NT2/D1 (cell line): Measurements from ENCODE around the gene FGFR3.

Source experiments
- DNase-seq: peaks from one replicate; pipeline ENCODE4 v3.0.0-alpha.2; 2011; ENCODE audit warnings: low read depth, low spot score
- H3K27me3 ChIP-seq: 2 replicates; pipeline ENCODE4 v1.6.0; 2011; ENCODE audit warnings: mild to moderate bottlenecking; ENCODE audit not compliant: insufficient read length, insufficient read depth
- H3K36me3 ChIP-seq: 2 replicates; pipeline ENCODE4 v1.6.1; 2011; ENCODE audit warnings: mild to moderate bottlenecking, low read length, mixed read lengths; ENCODE audit not compliant: insufficient read depth, insufficient read length
- H3K4me1 ChIP-seq: 2 replicates; pipeline ENCODE4 v1.5.1; 2011; ENCODE audit not compliant: insufficient read depth, insufficient read length
- H3K4me3 ChIP-seq: 2 replicates; pipeline ENCODE4 v1.5.1; 2011; ENCODE audit warnings: low read depth; ENCODE audit not compliant: insufficient read length
- H3K9ac ChIP-seq: 2 replicates; pipeline ENCODE4 v1.6.0; 2011; ENCODE audit warnings: low read depth; ENCODE audit not compliant: insufficient read length
- H3K9me3 ChIP-seq: 2 replicates; pipeline ENCODE4 v1.5.1; 2011; ENCODE audit warnings: mild to moderate bottlenecking, low read length; ENCODE audit not compliant: insufficient read depth
- SUZ12 ChIP-seq: IDR thresholded peaks from 2 replicates; pipeline ENCODE4 v1.6.1; 2011; ENCODE audit not compliant: insufficient read length, insufficient read depth; ENCODE audit errors: extremely low read depth
- YY1 ChIP-seq: IDR thresholded peaks from 2 replicates; pipeline ENCODE4 v1.6.1; 2011; ENCODE audit not compliant: insufficient read length, insufficient read depth
- ZNF274 ChIP-seq: IDR thresholded peaks from 2 replicates; pipeline ENCODE4 v1.6.1; 2011; ENCODE audit warnings: mild to moderate bottlenecking, low read depth, low read length

FGFR3 gene

DNA sequence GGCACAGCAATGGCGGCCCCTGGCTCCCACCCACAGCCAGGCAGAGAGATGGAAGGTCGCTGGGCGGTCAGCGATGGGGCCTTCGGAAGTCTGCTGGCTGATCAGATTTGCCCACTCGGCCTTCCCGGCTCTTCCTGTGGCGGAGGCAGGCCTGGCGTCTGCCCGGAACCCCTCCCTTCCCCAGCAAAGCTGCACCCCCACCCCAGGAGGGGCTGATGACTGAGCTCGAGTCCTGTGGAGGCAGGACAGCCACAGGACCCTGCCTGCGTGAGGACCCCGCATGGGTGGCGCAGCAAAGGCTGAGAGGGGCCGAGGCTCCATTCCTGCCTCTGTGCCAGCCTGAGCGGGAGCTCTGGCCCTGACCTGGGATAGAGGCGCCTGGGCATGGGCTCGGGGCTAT, 37.0 kb upstream of the FGFR3 start:
- Histone ChIP-seq H3K27me3 (no peaks in the 10 kb centered on the region), H3K36me3 (no peaks in the 10 kb centered on the region), H3K4me1 (peaks cover 56% of the 10 kb centered on the region), H3K9ac (no peak overlapping the region), H3K9me3 (no peaks in the 10 kb centered on the region), H3K4me3 (no peak overlapping the region)
- DNase-seq: no peak
- TF ChIP-seq SUZ12 (no peak), ZNF274 (no peak), YY1 (no peak)

DNA sequence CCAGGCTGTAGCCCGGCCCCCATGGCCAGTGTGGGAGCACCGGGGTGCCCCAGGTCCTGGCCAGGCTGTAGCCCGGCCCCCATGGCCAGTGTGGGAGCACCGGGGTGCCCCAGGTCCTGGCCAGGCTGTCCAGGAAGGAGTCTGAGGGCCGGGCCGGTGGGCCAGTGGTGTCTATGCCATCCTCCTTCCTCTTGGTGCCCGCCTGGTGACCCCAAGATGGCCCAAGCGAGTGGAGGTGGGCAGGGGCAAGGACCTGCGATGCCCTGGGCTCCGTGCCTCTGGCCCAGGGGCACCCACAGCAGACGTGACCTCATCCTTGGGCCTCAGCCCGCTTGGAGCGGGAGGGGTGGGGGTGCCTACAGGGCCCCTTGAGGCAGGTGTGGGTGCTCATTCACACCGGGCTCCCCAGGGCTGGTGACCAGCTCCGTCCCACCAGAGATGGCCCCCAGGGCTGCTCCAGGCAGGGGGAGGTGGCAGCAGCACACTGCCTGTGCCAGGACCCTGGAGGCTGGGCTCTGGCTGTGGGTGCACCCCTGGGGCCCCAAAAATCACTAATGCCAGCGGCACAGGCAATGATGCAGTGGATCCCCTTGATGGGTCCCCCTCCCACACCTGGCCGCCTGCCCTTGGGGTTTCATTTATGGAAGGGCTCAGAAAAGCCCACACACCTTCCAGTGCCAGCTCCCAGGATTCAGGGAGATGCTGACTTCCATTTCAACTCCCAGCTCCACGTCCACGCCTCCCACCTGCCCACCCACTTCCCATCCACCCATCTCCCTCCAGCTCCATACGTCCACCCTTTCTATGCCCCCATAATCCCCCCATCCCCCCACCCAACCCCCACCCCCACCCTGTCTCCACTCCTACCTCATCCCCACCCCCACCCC, 36.0 kb upstream of the FGFR3 start:
- DNase-seq: no peak
- H3K4me1 ChIP-seq: peaks cover 46% of the 10 kb centered on the region
- no peak for TF ChIP-seq SUZ12
- TF ChIP-seq YY1: no peak
- TF ChIP-seq ZNF274: no peak

DNA sequence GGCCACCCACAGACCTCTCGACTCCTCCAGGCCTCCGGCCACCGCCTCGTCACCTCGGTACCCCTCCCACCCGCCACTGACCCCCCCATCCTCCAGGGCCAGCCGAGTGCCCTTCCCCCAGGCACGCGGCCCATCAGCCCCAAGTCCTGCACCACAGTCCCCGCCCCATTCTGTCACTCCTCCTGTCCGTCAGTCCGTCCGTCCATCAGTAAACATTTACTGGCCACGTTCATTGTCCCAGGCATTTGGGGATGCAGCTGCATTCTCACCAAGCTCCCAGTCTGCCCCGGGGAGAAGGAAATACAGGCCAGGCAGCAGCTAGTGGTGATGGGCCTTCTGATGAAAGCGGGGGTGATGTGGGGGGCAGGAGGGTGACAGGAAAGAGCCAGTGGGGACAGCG, 35.3 kb upstream of the FGFR3 start:
- Histone ChIP-seq H3K27me3 (peaks cover 5% of the 10 kb centered on the region), H3K9me3 (no peaks in the 10 kb centered on the region), H3K9ac (peak overlapping the region; percentile 3), H3K36me3 (no peaks in the 10 kb centered on the region), H3K4me1 (peaks cover 47% of the 10 kb centered on the region), H3K4me3 (no peak overlapping the region)
- DNase-seq: no peak
- no peak for TF ChIP-seq YY1
- TF ChIP-seq ZNF274: no peak
- no peak for TF ChIP-seq SUZ12

More for the DNA sequence above, 36.0 kb upstream of the FGFR3 start:
- H3K9ac ChIP-seq: peak overlapping the region; percentile 21
- peaks cover under 1% of the 10 kb centered on the region for H3K27me3 ChIP-seq
- H3K4me3 ChIP-seq: no peak overlapping the region
- no peaks in the 10 kb centered on the region for H3K9me3 ChIP-seq
- H3K36me3 ChIP-seq: no peaks in the 10 kb centered on the region

DNA sequence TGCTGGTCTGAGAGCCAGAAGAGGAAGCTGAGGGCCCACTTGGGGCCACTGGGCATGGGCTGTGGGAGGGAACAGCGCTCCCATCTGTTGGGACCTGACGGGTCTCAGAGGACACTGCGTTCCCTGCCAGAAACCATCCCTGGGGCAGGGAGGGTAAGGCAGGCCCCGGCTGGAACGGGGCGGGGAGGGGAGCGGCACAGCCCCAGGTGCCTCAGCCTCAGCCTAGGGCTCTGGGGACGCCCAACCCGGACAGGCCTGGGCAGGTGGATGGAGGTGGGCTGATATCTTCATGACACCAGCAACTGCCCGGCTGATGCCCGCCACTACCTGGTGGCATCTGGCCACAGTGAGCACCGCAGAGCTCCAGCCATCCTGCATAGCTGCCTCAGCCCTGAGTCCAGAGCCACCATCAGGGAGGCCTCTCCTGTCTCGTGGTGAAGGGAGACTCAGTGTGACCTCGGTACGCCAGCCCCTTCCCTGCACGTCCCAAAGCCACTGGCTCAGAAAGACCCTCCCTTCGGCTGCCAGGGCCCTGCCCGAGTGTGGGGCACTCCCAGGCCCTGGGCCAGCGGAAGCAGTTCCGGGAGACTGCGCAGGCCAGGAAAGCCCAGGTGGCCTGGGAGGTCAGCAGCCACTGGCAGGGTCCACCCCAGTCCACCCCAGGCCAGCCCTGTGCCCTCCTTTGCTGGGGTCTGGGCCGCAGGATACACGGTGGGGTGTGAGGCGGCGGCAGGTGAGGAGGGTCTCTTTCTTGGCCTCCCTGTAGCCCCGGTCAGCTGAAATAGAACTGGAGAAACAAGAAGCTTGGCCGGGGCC, 34.6 kb upstream of the FGFR3 start:
- Histone ChIP-seq H3K27me3 (peaks cover 5% of the 10 kb centered on the region), H3K9me3 (no peaks in the 10 kb centered on the region), H3K4me1 (peaks cover 49% of the 10 kb centered on the region), H3K9ac (peak overlapping the region; percentile 3), H3K36me3 (no peaks in the 10 kb centered on the region), H3K4me3 (no peak overlapping the region)
- DNase-seq: no peak
- TF ChIP-seq YY1 (no peak), ZNF274 (no peak), SUZ12 (no peak)

DNA sequence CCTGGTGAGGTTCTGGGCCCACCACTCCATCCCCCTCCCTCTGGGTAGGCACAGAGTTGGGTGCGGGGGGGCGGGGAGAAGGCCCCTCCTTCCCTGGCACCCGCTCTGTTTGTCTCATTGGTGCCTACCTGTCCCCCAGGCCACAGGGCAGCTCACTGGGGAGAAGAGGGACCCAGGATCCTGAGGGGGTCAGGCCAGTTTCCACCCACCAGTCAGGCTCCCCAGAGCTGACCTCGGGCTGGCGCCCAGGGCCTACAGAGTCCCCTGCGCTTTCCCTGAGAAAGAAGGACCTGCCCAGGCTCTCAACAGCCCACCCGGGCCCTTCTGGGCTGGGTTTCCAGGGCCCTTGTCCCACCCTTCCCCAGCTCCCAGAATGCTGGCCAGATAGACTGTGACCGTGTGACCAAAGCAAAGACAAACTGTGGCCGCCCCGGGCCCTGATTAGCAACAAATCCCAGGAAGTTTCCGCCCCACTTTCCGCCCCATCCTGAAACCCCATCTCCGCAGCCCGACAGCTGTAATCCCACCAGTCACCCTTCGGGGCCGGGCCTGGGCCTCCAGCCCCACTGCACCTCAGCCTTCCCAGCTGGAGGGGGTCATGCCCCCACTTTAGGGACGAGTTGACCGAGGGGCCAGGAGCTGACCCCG, 33.8 kb upstream of the FGFR3 start:
- peaks cover 46% of the 10 kb centered on the region for H3K4me1 ChIP-seq
- H3K9ac ChIP-seq: no peak overlapping the region
- no peaks in the 10 kb centered on the region for H3K36me3 ChIP-seq
- TF ChIP-seq YY1 (no peak), ZNF274 (no peak), SUZ12 (no peak)
- H3K4me3 ChIP-seq: no peak overlapping the region
- peaks cover 5% of the 10 kb centered on the region for H3K27me3 ChIP-seq
- H3K9me3 ChIP-seq: no peaks in the 10 kb centered on the region
- no peak for DNase-seq

DNA sequence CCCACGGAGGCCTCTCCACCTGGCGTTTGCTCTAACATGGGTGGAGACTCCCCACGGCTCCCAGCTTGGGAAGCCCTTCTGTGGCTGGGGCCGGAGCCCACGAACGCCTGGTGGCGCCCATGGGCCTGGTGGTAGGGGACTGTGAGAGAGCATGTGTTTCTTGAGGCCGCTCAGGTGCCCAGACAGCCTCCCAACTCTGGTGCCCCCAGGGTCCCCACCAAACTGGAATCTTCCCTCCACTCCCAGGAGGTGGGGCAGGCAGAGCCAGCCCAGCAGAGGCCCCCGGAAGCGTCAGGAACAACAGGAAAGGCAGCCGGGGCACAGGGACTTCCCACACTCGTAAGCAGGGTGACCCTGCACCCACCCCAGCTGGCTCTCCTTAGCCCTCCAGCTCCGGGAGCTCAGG, 33.3 kb upstream of the FGFR3 start:
- Histone ChIP-seq H3K9me3 (no peaks in the 10 kb centered on the region), H3K27me3 (peaks cover 5% of the 10 kb centered on the region), H3K9ac (peak overlapping the region; percentile 21), H3K4me3 (no peak overlapping the region), H3K4me1 (peaks cover 40% of the 10 kb centered on the region), H3K36me3 (no peaks in the 10 kb centered on the region)
- no peak for DNase-seq
- TF ChIP-seq YY1 (no peak), ZNF274 (no peak), SUZ12 (no peak)
